MM.1S (cell line): ENCODE measurements around the gene NME3.

Experiments used
- DNase-seq: peaks from one replicate; pipeline ENCODE4 v3.0.0-alpha.2; 2015
- H2AFZ ChIP-seq: fragments of 300-600 bp; sonication (generic); 2 replicates; pipeline ENCODE4 v1.6.0; 2016; ENCODE audit warnings: antibody characterized with exemption, low read length
- H3F3A ChIP-seq: fragments of 300-600 bp; sonication (generic); 2 replicates; pipeline ENCODE4 v1.6.1; 2016; ENCODE audit warnings: mild to moderate bottlenecking, antibody characterized with exemption, low read length, moderate library complexity, mixed read lengths; ENCODE audit not compliant: insufficient read depth
- H3K27ac ChIP-seq: fragments of 300-600 bp; sonication (generic); 2 replicates; pipeline ENCODE4 v1.5.1; 2016; ENCODE audit warnings: mild to moderate bottlenecking, low read length
- H3K27me3 ChIP-seq: fragments of 300-600 bp; sonication (generic); replicated peaks from 2 replicates; pipeline ENCODE4 v1.6.0; 2016; ENCODE audit warnings: low read length; ENCODE audit not compliant: insufficient read depth
- H3K36me3 ChIP-seq: fragments of 300-600 bp; sonication (generic); replicated peaks from 2 replicates; pipeline ENCODE4 v1.6.1; 2016; ENCODE audit warnings: mild to moderate bottlenecking, low read length, mixed read lengths; ENCODE audit not compliant: insufficient read depth
- H3K4me1 ChIP-seq: fragments of 300-600 bp; sonication (generic); 2 replicates; pipeline ENCODE4 v1.6.1; 2016; ENCODE audit warnings: low read length, mixed read lengths
- H3K4me2 ChIP-seq: fragments of 300-600 bp; sonication (generic); 2 replicates; pipeline ENCODE4 v1.6.0; 2016; ENCODE audit warnings: low read depth, low read length
- H3K4me3 ChIP-seq: fragments of 300-600 bp; sonication (generic); 2 replicates; pipeline ENCODE4 v1.5.1; 2016; ENCODE audit warnings: low read length, mixed read lengths
- H3K79me2 ChIP-seq: fragments of 300-600 bp; sonication (generic); 2 replicates; pipeline ENCODE4 v1.6.1; 2016; ENCODE audit warnings: mixed run types, low read length, mixed read lengths
- H3K9ac ChIP-seq: fragments of 300-600 bp; sonication (generic); 2 replicates; pipeline ENCODE4 v1.6.1; 2016; ENCODE audit warnings: low read length, mixed read lengths
- H3K9me2 ChIP-seq: fragments of 300-600 bp; sonication (generic); replicated peaks from 2 replicates; pipeline ENCODE4 v1.6.1; 2016; ENCODE audit warnings: mild to moderate bottlenecking, low read length, mixed read lengths; ENCODE audit not compliant: insufficient read depth
- H3K9me3 ChIP-seq: fragments of 300-600 bp; sonication (generic); replicated peaks from 2 replicates; pipeline ENCODE4 v1.6.1; 2016; ENCODE audit warnings: mild to moderate bottlenecking, low read length, mixed read lengths; ENCODE audit not compliant: insufficient read depth
- H4K20me1 ChIP-seq: fragments of 300-600 bp; sonication (generic); 2 replicates; pipeline ENCODE4 v1.6.1; 2016; ENCODE audit warnings: mild to moderate bottlenecking, low read length, moderate library complexity, mixed read lengths; ENCODE audit not compliant: insufficient read depth
- EZH2 ChIP-seq: fragments of 300-600 bp; sonication (generic); optimal IDR thresholded peaks from 2 replicates; pipeline ENCODE3; 2017; ENCODE audit warnings: low read depth, mild to moderate bottlenecking, antibody characterized with exemption, low read length, mixed read lengths
- EZH2phosphoT487 ChIP-seq: fragments of 300-600 bp; sonication (generic); IDR thresholded peaks from 2 replicates; pipeline ENCODE4 v1.6.1; 2018; ENCODE audit warnings: antibody characterized with exemption, low read length
- TF ChIP-seq, protein P1 (sequence below): fragments of 300-600 bp; sonication (generic); IDR thresholded peaks from 2 replicates; pipeline ENCODE4 v1.5.1; 2016; ENCODE audit warnings: antibody characterized with exemption, low read length, mixed read lengths

Gene NME3

GRCh38 chr16:1817716-1818115 lies 46.4 kb upstream of the NME3 start:
- Histone ChIP-seq H3K27me3 (no peaks in the 10 kb centered on the region), H3K9ac (no peak overlapping the region), H3K4me2 (no peak overlapping the region), H3K79me2 (peaks cover 12% of the 10 kb centered on the region), H3K27ac (no peak overlapping the region), H4K20me1 (no peaks in the 10 kb centered on the region), H3K4me1 (no peaks in the 10 kb centered on the region), H3K36me3 (no peaks in the 10 kb centered on the region), H3F3A (no peaks in the 10 kb centered on the region), H2AFZ (no peak overlapping the region), H3K9me2 (no peaks in the 10 kb centered on the region), H3K9me3 (no peaks in the 10 kb centered on the region), H3K4me3 (no peak overlapping the region)
- TF ChIP-seq EZH2phosphoT487 (no peak), EZH2 (no peak)
- TF ChIP-seq, protein P1, sequence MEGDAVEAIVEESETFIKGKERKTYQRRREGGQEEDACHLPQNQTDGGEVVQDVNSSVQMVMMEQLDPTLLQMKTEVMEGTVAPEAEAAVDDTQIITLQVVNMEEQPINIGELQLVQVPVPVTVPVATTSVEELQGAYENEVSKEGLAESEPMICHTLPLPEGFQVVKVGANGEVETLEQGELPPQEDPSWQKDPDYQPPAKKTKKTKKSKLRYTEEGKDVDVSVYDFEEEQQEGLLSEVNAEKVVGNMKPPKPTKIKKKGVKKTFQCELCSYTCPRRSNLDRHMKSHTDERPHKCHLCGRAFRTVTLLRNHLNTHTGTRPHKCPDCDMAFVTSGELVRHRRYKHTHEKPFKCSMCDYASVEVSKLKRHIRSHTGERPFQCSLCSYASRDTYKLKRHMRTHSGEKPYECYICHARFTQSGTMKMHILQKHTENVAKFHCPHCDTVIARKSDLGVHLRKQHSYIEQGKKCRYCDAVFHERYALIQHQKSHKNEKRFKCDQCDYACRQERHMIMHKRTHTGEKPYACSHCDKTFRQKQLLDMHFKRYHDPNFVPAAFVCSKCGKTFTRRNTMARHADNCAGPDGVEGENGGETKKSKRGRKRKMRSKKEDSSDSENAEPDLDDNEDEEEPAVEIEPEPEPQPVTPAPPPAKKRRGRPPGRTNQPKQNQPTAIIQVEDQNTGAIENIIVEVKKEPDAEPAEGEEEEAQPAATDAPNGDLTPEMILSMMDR, result no peak
- no peak for DNase-seq

DNA sequence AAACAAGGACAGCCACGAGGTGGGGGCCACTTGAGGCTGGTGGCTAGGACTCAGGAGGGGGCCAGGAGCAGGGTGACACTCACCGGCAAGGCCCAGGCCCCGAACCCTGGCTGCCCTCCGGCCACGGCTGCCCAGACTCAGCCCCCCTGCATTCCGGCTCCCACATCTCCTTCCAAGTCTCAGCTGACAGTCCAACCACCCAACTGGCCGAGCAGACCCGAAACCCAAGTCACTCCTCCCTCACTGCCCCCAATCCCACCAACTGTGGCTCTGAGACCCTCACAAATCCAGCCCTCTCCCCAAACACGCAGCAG lies 45.9 kb upstream of the NME3 start:
- Histone ChIP-seq H3K36me3 (no peaks in the 10 kb centered on the region), H3K9me2 (no peaks in the 10 kb centered on the region)

DNA sequence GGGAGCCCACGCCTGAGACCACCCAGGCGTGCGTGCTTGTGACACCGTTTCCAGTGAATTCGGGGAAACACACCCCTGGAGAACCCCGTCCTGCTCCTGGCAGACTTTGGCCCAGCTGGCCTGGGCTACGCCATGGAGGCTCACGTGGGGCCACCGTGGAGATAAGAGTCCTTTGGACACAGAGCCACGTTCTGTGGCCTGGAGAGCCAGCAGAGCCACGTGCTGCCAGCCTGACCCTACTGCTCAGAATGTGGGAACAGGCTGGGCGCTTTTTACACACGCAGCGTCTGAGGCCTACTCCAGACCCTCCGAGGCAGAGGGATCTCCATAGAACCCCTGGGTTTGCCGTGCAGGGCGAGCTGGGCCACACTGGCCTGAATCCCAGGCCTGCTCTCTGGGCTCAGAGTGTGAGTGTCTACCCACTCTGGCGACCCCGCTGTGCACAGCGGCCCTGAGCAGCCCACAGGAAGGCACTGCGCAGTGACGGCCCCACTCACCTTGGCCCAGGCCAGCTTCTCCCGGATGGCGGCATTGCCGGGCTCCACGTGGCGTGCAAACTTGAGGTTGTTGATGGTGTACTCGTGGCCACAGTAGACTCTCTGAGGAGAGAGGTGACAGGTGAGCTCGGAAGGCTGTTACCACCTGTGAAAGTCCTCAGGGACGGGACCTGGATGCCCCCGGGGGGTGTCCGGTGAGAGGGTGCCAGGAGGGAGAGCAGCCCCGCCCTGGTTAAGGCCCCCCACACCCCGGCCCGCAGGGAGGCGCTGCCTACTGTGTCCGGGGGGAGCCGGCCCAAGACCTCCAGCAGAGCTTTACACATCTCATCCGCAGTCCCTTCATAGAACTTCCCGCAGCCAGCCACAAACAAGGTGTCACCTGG lies 45.3 kb upstream of the NME3 start:
- Histone ChIP-seq H3F3A (no peaks in the 10 kb centered on the region), H3K27me3 (no peaks in the 10 kb centered on the region), H3K36me3 (no peaks in the 10 kb centered on the region), H2AFZ (no peak overlapping the region), H3K9me3 (no peaks in the 10 kb centered on the region), H3K27ac (no peak overlapping the region), H3K4me2 (no peak overlapping the region), H3K4me1 (no peaks in the 10 kb centered on the region), H3K79me2 (peaks cover 6% of the 10 kb centered on the region; the same call in 1 of the 2 replicates), H3K9ac (no peak overlapping the region), H4K20me1 (no peaks in the 10 kb centered on the region), H3K9me2 (no peaks in the 10 kb centered on the region), H3K4me3 (no peak overlapping the region)
- TF ChIP-seq EZH2 (no peak), EZH2phosphoT487 (no peak)
- TF ChIP-seq, protein P1, result no peak
- no peak for DNase-seq

More for the DNA sequence above, 45.9 kb upstream of the NME3 start:
- no peaks in the 10 kb centered on the region for H3K9me3 ChIP-seq
- H3K4me2 ChIP-seq, result no peak overlapping the region
- TF ChIP-seq EZH2, result no peak
- TF ChIP-seq, protein P1, result no peak
- no peak for TF ChIP-seq EZH2phosphoT487
- no peak for DNase-seq
- peaks cover 7% of the 10 kb centered on the region for H3K79me2 ChIP-seq
- no peaks in the 10 kb centered on the region for H4K20me1 ChIP-seq
- no peaks in the 10 kb centered on the region for H3F3A ChIP-seq
- no peaks in the 10 kb centered on the region for H3K27me3 ChIP-seq
- no peak overlapping the region for H3K9ac ChIP-seq
- no peaks in the 10 kb centered on the region for H3K4me1 ChIP-seq
- H3K27ac ChIP-seq, result no peak overlapping the region
- no peak overlapping the region for H2AFZ ChIP-seq
- no peak overlapping the region for H3K4me3 ChIP-seq
